ENCODE measurements around the gene CNPY4.

CNPY4 gene

DNA sequence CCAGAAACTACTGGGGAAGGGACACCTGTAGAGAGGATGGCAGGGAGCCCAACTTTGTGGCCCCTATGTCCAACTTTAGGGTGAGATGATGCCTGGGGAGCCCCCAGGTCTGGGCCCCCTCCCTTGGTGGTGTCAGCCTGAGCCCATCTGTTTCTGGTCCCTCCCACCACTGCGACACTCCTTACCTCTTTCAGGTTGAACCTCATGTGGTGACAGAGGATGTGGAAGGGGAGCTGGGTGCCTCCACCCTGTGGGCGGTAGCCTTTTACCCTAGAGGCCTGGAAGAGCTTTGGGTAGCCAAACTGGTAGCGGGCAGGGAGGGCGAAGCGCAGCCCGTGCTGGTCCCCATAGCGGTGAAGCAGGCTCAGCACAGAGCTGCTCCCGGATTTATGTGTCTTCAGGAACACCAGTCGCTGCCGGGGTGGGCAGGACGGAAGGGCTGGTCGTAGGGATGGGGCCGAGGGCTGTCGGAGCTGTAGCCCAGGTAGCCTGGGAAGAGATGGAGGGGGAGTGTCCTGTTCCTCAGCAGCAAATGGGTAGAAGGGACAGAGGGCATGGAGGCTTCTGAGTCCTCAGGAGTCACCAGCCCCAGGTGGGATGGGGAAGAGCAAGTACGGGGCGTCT, 47.0 kb downstream of the CNPY4 start:
- in situ Hi-C loops (cut with MboI; ENCODE audit: low sequenced_read_pairs) = no loop called here

- in situ Hi-C loops (cut with MboI; ENCODE audit: low sequenced_read_pairs) = no loop called here
These were observed 47.8 kb downstream of the CNPY4 start for GRCh38 chr7:100166970-100167911.

- in situ Hi-C loops (cut with MboI; ENCODE audit: low sequenced_read_pairs) = no loop called here
These were observed 48.5 kb downstream of the CNPY4 start for GRCh38 chr7:100167912-100168323.

DNA sequence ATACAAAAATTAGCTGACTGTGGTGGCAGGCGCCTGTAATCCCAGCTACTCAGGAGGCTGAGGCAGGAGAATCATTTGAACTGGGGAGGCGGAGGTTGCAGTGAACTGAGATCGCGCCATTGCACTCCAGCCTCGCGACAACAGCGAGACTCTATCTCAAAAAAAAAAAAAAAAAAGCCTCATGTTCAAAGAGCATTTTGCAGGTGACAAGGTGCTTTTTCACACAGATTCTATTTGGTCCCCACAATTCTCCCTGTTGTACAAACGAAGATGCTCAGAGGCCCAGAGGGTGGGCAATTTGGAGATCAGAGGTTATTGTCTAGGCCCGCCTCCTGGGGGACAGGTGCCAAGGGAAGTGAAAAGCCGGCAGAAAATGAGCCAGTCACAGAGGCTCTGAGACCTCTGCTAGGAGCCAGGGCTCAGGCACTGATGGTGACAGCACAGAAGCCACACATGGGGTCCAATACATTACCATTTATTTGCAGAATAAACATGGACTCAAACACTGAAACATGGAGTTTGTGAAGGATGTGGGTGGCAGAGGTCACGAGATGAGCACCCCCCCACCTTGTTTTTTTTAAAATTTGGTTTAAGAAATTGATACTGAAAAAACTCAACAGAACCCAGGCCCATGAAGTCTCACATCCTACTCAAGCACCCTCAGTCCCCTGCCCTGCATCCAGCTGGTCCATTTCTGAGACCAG, 49.9 kb downstream of the CNPY4 start:
- in situ Hi-C loops (cut with MboI; ENCODE audit: low sequenced_read_pairs) = no loop called here

DNA sequence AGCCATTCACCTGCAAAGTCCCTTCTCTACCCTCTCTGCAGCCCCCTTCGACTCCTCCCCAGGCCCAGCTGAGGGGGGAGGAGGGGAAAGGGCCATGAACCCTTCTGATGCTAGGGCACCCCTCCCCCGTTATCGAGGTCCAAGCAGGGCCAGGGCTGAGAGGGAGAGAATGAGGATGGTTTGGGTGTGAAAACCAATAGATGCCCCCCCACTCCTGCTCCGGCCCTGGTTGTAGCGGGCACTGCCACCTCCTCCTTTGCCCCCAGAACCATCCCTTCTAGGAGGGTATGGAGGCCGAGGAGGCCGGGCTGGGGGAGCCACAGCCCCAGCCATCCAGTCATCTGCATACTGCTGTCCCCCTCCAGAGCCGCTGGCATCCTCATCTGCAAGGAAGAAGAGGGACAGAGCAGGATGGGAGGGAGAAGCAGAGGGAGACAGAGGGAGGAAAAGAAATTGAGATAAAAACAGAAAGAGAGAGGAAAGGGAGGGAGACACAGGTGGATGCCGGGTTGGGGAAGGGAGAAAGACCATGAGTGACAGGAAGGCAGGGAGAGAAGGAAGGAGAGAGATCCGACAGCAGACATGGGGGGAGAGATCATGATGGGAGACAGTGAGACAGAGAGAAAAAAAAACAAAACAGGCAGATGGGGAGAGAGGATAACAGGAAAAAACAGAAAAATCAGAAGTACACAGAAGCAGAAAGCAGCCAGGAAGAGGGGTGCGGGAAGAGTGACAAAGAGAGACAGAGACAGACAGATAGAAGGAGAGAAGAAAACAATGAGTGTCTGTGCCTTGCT, 50.9 kb downstream of the CNPY4 start:
- in situ Hi-C loops (cut with MboI; ENCODE audit: low sequenced_read_pairs) = no loop called here

GRCh38 chr7:100171087-100171681, 51.8 kb downstream of the CNPY4 start:
- in situ Hi-C loops (cut with MboI; ENCODE audit: low sequenced_read_pairs) = no loop called here

- in situ Hi-C loops (cut with MboI; ENCODE audit: low sequenced_read_pairs) = no loop called here
These were observed 52.4 kb downstream of the CNPY4 start for GRCh38 chr7:100171840-100172239.

DNA sequence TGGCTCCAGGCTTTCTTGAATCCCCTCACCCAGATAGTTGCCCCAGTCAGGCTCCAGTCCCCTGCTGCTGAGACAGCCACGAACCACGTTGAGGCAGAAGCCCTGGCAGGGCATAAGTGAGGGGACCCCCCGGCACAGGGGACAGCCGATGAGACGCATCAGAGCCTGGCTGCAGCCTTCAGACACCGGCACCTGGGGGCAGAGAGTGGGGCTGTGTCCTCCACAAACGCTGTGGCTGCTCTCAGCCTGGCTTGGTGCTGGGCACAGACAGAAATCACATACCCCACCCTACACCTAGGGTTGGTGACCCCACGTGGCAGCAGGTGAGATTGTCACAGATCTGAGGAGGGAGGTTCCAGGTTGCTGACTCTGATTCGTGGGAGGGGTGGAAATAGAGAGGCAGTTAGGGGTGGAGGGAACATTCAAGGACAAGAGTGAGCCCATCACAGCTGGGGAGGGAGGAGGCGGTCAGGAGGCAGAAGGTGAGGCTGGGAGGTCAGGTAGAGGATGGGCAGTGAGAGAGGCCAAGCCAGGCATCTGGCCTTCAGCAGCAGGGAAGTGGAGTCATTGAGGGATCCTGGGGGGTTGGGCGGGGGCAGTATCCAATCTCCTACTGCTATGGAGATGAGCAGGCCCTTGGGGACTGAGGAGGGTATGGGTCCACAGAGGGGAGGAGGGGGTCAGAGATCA, 54.5 kb downstream of the CNPY4 start:
- in situ Hi-C loops (cut with MboI; ENCODE audit: low sequenced_read_pairs) = no loop called here

- in situ Hi-C loops (cut with MboI; ENCODE audit: low sequenced_read_pairs) = no loop called here
These were observed 55.1 kb downstream of the CNPY4 start for GRCh38 chr7:100174582-100174981.

All from HL-60/S4 (cell line).